Fibroblast of lung (primary cell): Measurements from ENCODE around the gene WWOX.

ENCODE experiments used
- EZH2 ChIP-seq: IDR thresholded peaks from 2 replicates; pipeline ENCODE4 v1.5.1; 2012; ENCODE audit warnings: low read length, control low read depth, mild to moderate bottlenecking; ENCODE audit errors: missing control alignments
- TF ChIP-seq, protein P1 (sequence below), 2 donors: IDR thresholded peaks in 1 of 2; conservative IDR thresholded peaks in 1 of 2; 1 replicate in 1 of 2; 2 replicates in 1 of 2; pipeline ENCODE4 v1.5.1; 2011 to 2012; ENCODE audit warnings: low read length in 2 of 2, control low read depth in 1 of 2, inconsistent platforms in 1 of 2, low read depth in 1 of 2, mild to moderate bottlenecking in 1 of 2

DNA sequence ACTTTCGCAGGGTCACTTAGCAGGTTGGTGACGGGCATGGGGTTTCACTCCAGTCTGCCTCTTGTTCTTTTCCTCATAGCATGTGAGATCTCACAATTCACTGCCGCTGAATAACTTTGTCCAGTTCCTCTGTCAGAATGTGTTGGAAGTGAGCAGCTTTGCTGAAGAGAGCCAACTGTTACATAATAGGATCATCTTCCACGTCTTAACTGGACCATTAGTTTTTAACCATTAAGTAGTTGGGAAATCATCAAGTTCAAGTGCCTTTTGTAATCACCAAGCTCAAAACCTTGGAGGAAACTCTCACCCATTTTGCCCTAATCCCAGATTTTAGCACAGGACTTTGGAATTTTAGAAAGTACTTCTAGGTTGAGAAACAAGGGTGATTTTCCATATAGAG is 290.6 kb downstream of the WWOX start:
- TF ChIP-seq, protein P1, sequence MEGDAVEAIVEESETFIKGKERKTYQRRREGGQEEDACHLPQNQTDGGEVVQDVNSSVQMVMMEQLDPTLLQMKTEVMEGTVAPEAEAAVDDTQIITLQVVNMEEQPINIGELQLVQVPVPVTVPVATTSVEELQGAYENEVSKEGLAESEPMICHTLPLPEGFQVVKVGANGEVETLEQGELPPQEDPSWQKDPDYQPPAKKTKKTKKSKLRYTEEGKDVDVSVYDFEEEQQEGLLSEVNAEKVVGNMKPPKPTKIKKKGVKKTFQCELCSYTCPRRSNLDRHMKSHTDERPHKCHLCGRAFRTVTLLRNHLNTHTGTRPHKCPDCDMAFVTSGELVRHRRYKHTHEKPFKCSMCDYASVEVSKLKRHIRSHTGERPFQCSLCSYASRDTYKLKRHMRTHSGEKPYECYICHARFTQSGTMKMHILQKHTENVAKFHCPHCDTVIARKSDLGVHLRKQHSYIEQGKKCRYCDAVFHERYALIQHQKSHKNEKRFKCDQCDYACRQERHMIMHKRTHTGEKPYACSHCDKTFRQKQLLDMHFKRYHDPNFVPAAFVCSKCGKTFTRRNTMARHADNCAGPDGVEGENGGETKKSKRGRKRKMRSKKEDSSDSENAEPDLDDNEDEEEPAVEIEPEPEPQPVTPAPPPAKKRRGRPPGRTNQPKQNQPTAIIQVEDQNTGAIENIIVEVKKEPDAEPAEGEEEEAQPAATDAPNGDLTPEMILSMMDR (conservative IDR thresholded peaks at IDR 0.05 in 1 of 2, IDR thresholded peaks at IDR 0.05 in 1 of 2; ENCODE audit: low read depth in 1 of 2, low read length in 2 of 2), result no peak
- no peak for TF ChIP-seq EZH2
